HG02943 (cell line): ENCODE results near the gene IL1RAPL2.
"Not testable (repeated sequence)": the region's sequence is repeated elsewhere in the genome, so short reads cannot be mapped to it uniquely, and the experiment has no call there.

Experiments
- ATAC-seq: cut with Tn5 transposase; IDR thresholded peaks from one replicate; pipeline ENCODE4 v1.9.1; 2021; ENCODE audit warnings: mild to moderate bottlenecking, low read depth, moderate library complexity; ENCODE audit not compliant: unreplicated experiment

IL1RAPL2 gene

DNA sequence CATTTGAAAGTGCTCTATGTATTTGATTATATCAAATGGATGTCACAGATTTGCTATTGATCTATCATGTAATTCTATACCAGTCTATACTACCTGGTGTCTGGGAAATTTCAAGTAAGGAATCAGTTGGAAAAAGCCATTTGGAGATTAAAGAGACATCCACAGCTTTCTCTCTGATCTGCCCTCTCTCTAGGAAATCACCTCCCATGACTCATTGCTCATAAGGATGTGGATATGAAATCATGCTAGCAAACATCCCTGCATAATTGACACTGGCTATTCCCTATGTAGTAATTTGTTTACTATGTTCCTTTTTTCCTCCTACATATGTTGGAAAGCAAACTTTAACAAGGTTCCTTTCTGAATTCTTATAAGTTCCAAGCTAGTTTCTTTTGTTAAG, 560.2 kb downstream of the IL1RAPL2 start:
- ATAC-seq: no peak

DNA sequence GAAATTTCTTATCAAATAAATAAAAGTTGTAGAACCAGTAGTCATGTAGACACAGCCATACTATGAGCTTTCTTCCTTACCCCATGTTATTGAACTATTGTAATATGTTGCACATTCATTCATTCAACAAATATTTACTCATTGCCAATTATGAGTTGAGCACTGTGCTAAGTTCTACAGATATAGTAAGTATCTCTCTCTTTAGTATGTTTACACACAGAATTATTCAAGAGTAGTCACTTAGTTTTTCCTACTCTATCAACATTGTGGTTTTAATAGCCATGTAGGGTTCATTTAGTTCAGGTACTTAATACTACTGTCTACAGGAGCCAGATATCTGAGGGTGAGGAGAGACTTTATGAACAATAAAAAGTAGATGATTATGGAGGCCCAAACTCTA, 568.3 kb downstream of the IL1RAPL2 start:
- ATAC-seq: no peak

GRCh38 chrX:105136786-105137185, 570.8 kb downstream of the IL1RAPL2 start:
- no peak for ATAC-seq

DNA sequence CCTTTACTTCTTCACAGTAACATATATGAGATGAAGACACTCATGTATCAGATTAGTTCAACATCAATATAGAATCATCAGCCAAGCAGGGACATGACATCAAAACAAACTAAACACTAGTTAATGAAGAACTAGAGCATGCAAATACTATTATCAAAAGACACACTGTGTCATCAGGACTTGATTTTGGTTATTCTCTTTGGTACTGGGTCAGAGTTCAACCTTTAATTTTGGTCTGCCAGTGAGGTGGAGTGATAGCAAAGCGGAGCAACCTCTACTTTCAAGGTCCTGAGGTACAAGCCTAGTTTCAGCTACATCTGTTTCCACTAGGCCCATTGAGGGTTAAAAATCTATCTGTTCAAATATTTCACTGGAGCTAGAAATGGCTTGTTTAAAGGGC, 584.0 kb downstream of the IL1RAPL2 start:
- ATAC-seq: no peak

DNA sequence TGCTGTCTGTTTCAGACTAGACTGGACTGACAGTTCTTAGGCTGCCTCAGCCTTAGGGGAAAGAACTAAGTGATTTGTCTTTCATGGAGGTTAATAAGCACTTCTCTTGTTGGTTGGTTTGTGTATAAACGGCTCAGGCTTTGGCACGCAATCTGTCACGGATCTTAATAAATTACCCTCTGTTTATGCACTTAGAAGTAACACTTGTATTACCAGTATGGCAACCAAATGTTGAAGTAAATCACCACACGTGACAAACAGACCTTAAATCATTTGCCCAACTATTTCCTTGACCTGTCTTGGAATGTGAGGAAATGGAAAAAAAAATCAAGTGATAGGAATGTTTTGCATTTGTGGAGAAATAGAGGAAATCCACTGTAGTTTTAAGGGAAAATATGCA, 584.6 kb downstream of the IL1RAPL2 start:
- no peak for ATAC-seq

- ATAC-seq: no peak
Measured at GRCh38 chrX:105167233-105167632, 601.2 kb downstream of the IL1RAPL2 start.

DNA sequence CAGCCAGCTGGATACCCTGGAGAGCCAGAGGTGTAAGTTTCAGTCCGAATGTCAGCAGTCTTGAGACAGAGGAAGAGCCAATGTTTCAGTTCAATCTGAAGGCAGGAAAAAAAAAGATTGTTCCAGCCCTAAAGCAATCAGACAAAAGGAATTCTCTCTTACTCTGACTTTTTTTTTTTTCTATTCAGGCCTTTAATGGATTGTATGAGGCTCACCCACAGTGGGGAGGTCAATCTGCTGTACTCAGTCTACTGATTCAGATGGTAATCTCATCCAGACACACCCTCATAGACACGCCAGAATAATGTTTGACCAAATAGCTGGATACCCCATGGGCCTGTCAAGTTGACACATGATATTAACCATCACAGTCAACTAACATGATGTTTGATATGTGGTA, 602.6 kb downstream of the IL1RAPL2 start:
- ATAC-seq: no peak

GRCh38 chrX:105173071-105173470, 607.1 kb downstream of the IL1RAPL2 start:
- no peak for ATAC-seq

DNA sequence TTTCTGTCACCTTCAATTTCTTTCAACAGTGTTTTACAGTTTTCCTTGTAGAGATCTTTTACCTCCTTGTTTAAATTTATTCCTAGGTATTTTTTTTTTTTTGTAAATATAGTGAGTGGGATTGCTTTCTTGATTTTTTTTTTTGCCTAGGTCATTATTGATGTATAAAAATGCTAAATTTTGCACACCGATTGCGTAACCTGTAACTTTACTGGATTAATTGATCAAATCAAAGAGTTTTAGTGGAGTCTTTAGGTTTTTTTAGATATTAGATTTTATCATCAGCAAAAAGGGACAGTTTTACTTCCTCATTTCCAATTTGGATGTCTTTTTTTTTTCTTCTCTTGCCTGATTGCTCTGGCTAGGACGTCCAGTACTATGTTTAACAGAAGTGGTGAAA, 613.6 kb downstream of the IL1RAPL2 start:
- ATAC-seq: no peak

DNA sequence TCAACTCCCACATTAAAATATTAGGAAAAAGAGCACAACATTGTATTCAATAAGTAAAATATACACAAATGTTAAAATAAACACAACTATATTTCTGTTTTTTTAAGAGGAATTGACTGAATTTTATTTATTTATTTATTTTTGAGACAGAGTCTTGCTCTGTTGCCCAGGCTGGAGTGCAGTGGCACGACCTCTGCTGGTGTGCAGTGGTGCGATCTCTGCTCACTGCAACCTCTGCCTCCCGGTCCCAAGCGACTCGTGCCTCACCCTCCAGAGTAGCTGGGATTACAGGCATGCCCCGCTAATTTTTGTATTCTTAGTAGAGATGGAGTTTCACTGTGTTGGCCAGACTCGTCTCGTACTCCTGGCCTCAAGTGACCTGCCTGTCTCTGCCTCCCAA, 623.1 kb downstream of the IL1RAPL2 start:
- ATAC-seq: no peak

DNA sequence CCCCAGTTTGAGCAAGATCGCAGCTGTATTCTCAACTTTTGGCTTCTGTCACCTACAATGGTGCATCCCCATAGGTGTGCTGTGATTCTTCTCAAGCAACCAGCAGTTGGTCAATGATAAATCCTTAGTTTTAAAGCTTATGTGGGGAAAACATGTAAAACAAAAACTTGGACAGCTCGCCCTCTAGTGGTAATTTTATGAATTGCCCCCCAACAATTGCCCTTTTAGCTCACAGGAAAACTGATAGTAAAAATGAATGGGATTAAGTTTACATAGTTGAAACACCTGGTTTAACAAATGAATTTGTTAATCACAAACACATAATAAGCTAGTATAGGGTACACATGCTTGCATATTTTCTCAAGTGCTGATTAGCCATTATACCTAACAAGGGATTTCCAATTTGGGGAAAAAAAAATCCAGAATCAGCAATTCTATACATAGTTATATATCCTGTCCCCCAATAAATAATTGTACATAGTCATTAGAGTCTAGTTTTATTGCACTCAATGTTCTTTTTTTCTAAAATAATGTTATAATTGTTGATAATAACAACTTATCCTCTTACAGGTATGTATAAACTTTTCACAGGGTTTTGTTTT, 624.4 kb downstream of the IL1RAPL2 start:
- ATAC-seq: no peak

- ATAC-seq: no peak
Measured at GRCh38 chrX:105191878-105192277, 625.9 kb downstream of the IL1RAPL2 start.

GRCh38 chrX:105209406-105209805, 643.4 kb downstream of the IL1RAPL2 start:
- no peak for ATAC-seq

DNA sequence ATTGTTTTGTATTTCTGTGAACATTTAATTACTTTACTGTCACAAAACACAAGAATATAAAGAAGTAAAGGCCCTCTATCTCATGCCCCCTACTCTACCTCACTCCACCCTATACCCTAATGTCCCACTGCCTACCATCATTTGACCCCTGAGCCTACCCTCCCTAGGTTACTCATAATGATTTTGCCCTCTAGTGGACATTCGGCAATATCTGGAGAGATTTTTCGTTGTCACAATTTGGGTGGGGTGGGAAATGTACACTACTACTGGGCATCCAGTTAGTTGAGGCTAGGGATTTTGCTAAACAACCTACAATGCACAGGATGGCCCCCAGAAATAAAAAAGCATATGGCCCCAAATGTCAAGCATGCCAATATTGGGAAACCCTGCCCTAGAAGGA, 644.3 kb downstream of the IL1RAPL2 start:
- ATAC-seq: no peak

DNA sequence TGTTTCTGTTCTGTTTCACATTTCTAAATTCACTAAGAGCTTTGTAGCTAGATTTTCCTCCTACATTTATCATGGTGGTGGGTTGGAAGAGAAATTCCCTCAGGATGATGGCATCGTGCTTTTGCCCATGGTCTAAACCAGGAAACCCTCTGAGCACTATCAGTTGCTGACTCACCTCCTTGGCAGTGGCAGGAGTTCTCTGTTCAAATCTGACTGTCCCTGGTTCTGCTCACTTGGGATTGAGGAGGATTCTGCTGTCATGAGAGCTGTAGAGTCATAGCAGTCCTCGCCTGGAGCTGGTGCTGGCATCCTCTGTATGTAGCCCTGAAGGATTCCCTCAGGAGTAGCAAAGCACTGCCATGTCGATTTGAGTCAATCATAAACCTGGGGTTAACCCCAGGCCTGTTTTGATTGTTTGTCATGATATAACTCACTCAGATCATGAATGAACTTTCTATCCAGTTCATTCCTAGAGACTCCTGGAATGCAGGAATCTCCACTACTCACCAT, 645.1 kb downstream of the IL1RAPL2 start:
- no peak for ATAC-seq

- no peak for ATAC-seq
Measured at GRCh38 chrX:105219454-105220401, 653.7 kb downstream of the IL1RAPL2 start.

- no peak for ATAC-seq
Measured at GRCh38 chrX:105220636-105221035, 654.6 kb downstream of the IL1RAPL2 start, which contains the start of gene TEX13A. Gene TEX13A (minus strand): TSS chrX:105220694. CDS start chrX:105220397, 297 bp downstream.

- ATAC-seq: no peak
Measured at GRCh38 chrX:105221374-105221773, 655.4 kb downstream of the IL1RAPL2 start.

GRCh38 chrX:105226499-105226898, 660.5 kb downstream of the IL1RAPL2 start:
- ATAC-seq: no peak

DNA sequence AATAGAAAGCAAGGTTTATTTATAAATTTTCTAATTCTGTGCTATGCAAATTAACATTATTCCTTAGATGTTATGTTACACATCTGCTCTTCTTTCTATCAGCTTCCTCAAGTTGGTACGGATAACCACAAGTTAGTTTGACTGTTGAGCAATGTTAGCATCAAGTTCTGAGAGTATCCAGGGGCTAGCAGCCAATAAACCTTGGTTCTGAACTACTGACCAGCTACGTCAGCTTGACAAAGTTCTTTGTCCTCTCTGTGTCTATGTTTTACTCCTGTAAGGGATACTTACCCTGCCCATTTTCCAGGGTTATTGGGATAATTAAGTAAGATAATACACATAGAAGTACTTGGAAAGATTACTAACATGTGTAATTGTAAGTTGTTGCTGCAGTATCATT, 662.6 kb downstream of the IL1RAPL2 start:
- no peak for ATAC-seq

GRCh38 chrX:105229146-105229545, 663.1 kb downstream of the IL1RAPL2 start:
- ATAC-seq: no peak

GRCh38 chrX:105237407-105237806, 671.4 kb downstream of the IL1RAPL2 start:
- ATAC-seq: not testable (repeated sequence)
